Peyer's patch (tissue), 4 donors: ENCODE measurements around the gene FGGY.
"Not testable (repeated sequence)": the region's sequence is repeated elsewhere in the genome, so short reads cannot be mapped to it uniquely, and the experiment has no call there.

Experiments used
- CTCF ChIP-seq, 6 experiments: fragments of 450-650 bp in 4 of 6; fragments of 200-600 bp in 2 of 6; sonication (generic) in 1 of 6; IDR thresholded peaks; one replicate each; pipeline ENCODE4 v1.5.1; 2017 to 2019; ENCODE audit warnings: antibody characterized with exemption in 6 of 6, mild to moderate bottlenecking in 3 of 6, moderate library complexity in 1 of 6
- POLR2A ChIP-seq, 2 donors: fragments of 450-650 bp; IDR thresholded peaks; one replicate each; pipeline ENCODE4 v1.5.1; 2017; ENCODE audit warnings: antibody characterized with exemption in 2 of 2, mild to moderate bottlenecking in 2 of 2, moderate library complexity in 2 of 2

- not testable (repeated sequence) for TF ChIP-seq POLR2A, CTCF (IDR thresholded peaks at IDR 0.05)
These were observed 313.6 kb downstream of the FGGY start for GRCh38 chr1:59610499-59610898.
